ENCODE data around the gene PHRF1. TPM values are rescaled to one million over a fixed set of nuclear protein-coding genes. Genes with fewer than 3 reads are reported as not detected.

The PHRF1 gene
- total RNA-seq, 3 donors from 2014 or later (not counting 1 experiment from before 2014, with no cell fraction given) = 46.1 to 52.0 (median 46.9) TPM

DNA sequence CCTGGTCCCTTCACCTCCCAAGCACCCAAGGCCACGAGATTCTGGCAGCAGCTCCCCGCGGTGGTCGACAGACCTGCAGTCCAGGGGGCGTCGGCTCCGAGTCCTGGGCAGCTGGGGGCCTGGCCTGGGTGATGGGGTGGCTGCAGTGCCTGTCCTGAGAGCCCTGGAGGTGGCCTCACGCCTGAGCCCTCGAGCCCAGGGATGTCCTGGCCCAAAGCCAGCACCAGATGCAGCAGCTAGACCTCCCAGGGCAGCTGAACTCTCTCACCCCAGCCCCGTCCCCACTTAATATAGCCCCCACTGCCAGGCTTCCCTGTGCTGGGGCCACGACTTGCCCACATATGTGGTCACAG lies 22.3 kb upstream of the PHRF1 start:
- no peaks in the 10 kb centered on the region for H3K4me1 Mint-ChIP-seq
- H3K27ac Mint-ChIP-seq = no peak overlapping the region
- Histone ChIP-seq H3K27ac (ENCODE audit: low read length) (no peak overlapping the region), H3K4me3 (ENCODE audit: low read length) (no peak overlapping the region), H3K36me3 (ENCODE audit: control insufficient read depth, insufficient read depth, low read length) (no peaks in the 10 kb centered on the region), H3K4me1 (ENCODE audit: control insufficient read depth, insufficient read depth, low read length) (peaks cover 23% of the 10 kb centered on the region), H3K27me3 (ENCODE audit: control insufficient read depth, insufficient read depth, low read length) (no peaks in the 10 kb centered on the region), H3K9me3 (ENCODE audit: control insufficient read depth, insufficient read depth, low read length) (no peaks in the 10 kb centered on the region)
- 61% methylated on average over 11 of the region's 11 CpGs for WGBS (ENCODE audit: insufficient coverage)
- peaks cover 0 to 5% of the 10 kb centered on the region in 2 donors for H3K27me3 Mint-ChIP-seq (ENCODE audit: low read depth in 2 of 2)
- intact Hi-C loops (cut with micrococcal nuclease) = no loop called here
- no peaks in the 10 kb centered on the region for H3K9me3 Mint-ChIP-seq
- H3K36me3 Mint-ChIP-seq = no peaks in the 10 kb centered on the region
- DNase-seq (no peak), ATAC-seq (no peak)
- H3K4me3 Mint-ChIP-seq = no peak overlapping the region
- TF ChIP-seq, protein P1, sequence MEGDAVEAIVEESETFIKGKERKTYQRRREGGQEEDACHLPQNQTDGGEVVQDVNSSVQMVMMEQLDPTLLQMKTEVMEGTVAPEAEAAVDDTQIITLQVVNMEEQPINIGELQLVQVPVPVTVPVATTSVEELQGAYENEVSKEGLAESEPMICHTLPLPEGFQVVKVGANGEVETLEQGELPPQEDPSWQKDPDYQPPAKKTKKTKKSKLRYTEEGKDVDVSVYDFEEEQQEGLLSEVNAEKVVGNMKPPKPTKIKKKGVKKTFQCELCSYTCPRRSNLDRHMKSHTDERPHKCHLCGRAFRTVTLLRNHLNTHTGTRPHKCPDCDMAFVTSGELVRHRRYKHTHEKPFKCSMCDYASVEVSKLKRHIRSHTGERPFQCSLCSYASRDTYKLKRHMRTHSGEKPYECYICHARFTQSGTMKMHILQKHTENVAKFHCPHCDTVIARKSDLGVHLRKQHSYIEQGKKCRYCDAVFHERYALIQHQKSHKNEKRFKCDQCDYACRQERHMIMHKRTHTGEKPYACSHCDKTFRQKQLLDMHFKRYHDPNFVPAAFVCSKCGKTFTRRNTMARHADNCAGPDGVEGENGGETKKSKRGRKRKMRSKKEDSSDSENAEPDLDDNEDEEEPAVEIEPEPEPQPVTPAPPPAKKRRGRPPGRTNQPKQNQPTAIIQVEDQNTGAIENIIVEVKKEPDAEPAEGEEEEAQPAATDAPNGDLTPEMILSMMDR (IDR thresholded peaks at IDR 0.05) = no peak

DNA sequence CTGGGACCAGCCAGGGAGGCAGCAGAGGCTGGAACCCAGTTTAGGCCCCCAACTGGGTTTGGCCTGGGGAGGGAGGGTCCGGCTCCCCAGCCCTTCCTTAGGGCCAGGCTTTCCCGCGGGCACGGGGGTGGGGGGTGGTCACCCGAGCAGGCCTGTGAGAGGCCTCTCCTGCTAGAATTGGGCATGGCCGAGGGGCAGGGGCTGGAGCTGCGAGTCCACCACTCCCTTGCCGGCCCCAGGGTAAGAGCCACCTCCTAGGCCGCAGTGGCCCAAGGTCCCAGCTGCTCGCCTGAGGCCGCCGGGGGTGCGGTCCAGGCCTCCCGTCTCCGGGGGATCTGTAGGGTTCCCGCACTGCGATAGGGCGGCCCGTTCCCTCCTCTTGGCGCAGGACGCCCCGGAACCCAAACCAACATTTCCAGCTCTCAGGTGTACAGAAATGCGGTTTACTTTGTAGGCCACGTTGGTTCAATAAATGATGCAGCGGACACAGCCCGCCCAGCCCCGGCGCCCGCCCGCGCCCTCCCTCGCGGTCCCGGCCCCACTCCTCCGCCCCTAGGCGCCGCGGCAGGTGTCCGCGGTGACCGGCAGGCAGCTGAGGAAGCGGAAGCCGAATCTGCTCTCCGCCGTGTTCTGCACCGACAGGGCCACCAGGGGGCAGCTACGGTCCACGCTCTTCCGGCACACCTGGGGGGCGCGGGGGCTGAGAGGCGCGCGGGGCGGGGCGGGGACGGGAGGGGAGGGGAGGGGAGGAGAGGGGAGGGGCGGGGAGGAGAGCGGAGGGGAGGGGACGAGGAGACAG lies 21.6 kb upstream of the PHRF1 start:
- 22% methylated on average over 48 of the region's 60 CpGs for WGBS (ENCODE audit: insufficient coverage)
- Histone ChIP-seq H3K27me3 (ENCODE audit: control insufficient read depth, insufficient read depth, low read length) (no peaks in the 10 kb centered on the region), H3K4me3 (ENCODE audit: low read length) (peak overlapping the region; percentile 28), H3K27ac (ENCODE audit: low read length) (no peak overlapping the region), H3K4me1 (ENCODE audit: control insufficient read depth, insufficient read depth, low read length) (peaks cover 24% of the 10 kb centered on the region), H3K36me3 (ENCODE audit: control insufficient read depth, insufficient read depth, low read length) (no peaks in the 10 kb centered on the region), H3K9me3 (ENCODE audit: control insufficient read depth, insufficient read depth, low read length) (no peaks in the 10 kb centered on the region)
- intact Hi-C loops (cut with micrococcal nuclease) = loop anchor here (1.0 kb wide), 1 partner anchor 169 kb away; no protein-coding TSS in a partner anchor
- Mint-ChIP-seq H3K9me3 (no peaks in the 10 kb centered on the region), H3K4me1 (peaks cover under 1 to 5% of the 10 kb centered on the region in 2 donors), H3K36me3 (no peaks in the 10 kb centered on the region), H3K27me3 (ENCODE audit: low read depth in 2 of 2) (peaks cover 0 to 5% of the 10 kb centered on the region in 2 donors), H3K27ac (no peak overlapping the region), H3K4me3 (peak overlapping the region; percentile 50)
- DNase-seq (peak; percentile 70 to 92), ATAC-seq (peak; percentile 86 to 94 (median 92))
- TF ChIP-seq, protein P1 (IDR thresholded peaks at IDR 0.05) = peak; percentile 56

DNA sequence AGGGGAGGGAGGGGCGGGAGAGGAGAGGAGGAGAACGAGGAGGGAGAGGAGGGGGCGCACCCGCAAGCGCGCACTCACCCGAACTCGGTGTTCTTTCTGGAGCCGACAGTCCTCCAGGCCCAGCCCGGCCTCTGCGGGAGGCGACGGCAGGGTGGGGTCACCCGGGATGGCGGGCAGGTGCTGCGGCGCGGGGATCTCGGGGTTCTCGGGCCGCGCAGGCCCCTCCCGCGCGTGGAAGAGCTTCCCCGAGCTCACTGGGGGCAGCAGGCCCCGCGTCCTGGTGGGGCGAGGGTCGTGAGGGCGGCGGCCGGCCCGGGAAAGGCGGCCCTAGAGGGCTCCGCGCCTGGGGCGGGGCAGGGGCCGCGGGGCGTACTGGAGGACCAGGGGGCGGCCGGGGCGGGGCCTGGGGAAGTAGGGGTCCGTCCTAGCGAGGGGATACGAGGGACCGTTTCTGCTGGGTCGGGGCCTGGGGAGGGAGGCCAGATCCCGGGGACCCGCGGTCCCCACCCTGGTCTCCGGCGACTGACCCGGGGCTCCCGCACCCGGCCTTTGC lies 21.0 kb upstream of the PHRF1 start:
- Mint-ChIP-seq H3K27me3 (ENCODE audit: low read depth in 2 of 2) (peaks cover 0 to 5% of the 10 kb centered on the region in 2 donors), H3K36me3 (no peaks in the 10 kb centered on the region), H3K4me1 (peaks cover 5 to 12% of the 10 kb centered on the region in 2 donors), H3K4me3 (peak overlapping the region; percentile 49), H3K27ac (no peak overlapping the region), H3K9me3 (no peaks in the 10 kb centered on the region)
- Histone ChIP-seq H3K4me1 (ENCODE audit: control insufficient read depth, insufficient read depth, low read length) (peaks cover 31% of the 10 kb centered on the region), H3K4me3 (ENCODE audit: low read length) (peak overlapping the region; percentile 28), H3K27ac (ENCODE audit: low read length) (no peak overlapping the region), H3K27me3 (ENCODE audit: control insufficient read depth, insufficient read depth, low read length) (no peaks in the 10 kb centered on the region), H3K9me3 (ENCODE audit: control insufficient read depth, insufficient read depth, low read length) (no peaks in the 10 kb centered on the region), H3K36me3 (ENCODE audit: control insufficient read depth, insufficient read depth, low read length) (no peaks in the 10 kb centered on the region)
- no peak for DNase-seq
- TF ChIP-seq, protein P1 (IDR thresholded peaks at IDR 0.05) = peak; percentile 9
- peak in 1 of 3 donors; percentile 10 for ATAC-seq
- under 1% methylated on average over 57 of the region's 57 CpGs for WGBS (ENCODE audit: insufficient coverage)
- intact Hi-C loops (cut with micrococcal nuclease) = loop anchor here (1.0 kb wide), 1 partner anchor 168 kb away; no protein-coding TSS in a partner anchor

Data from natural killer cell (primary cell).